ENCODE data around the gene GRIN2C. TPM values are rescaled to one million over a fixed set of nuclear protein-coding genes. Genes with fewer than 3 reads are reported as not detected.

The GRIN2C gene
- total RNA-seq, 4 donors from 2014 or later: 0.49 to 0.55 TPM; not detected in 2

GRCh38 chr17:74881073-74881472 lies 21.4 kb upstream of the GRIN2C start:
- no peak overlapping the region for H3K4me3 ChIP-seq (ENCODE audit: low read depth, poor library complexity, severe bottlenecking)
- TF ChIP-seq POLR2A (IDR thresholded peaks at IDR 0.05) (no peak), CTCF (IDR thresholded peaks at IDR 0.05) (no peak)
- DNase-seq (ENCODE audit: low spot score in 2 of 2): no peak
- 72 to 74% methylated on average over 11 of the region's 11 CpGs for WGBS, 2 donors
- intact Hi-C loops (cut with DNase I; ENCODE audit: low total_unique reads): no loop called here

- intact Hi-C loops (cut with DNase I; ENCODE audit: low total_unique reads): no loop called here
- 86 to 90% methylated on average over 9 to 14 of the region's 16 CpGs for WGBS, 2 donors
- no peak for DNase-seq (ENCODE audit: low spot score in 2 of 2)
- TF ChIP-seq POLR2A (IDR thresholded peaks at IDR 0.05): no peak
- TF ChIP-seq CTCF (IDR thresholded peaks at IDR 0.05): no peak
- no peak overlapping the region for H3K4me3 ChIP-seq (ENCODE audit: low read depth, poor library complexity, severe bottlenecking)
These were observed 19.6 kb upstream of the GRIN2C start for GRCh38 chr17:74879308-74879707.

- 59 to 63% methylated on average over 2 of the region's 2 CpGs for WGBS, 2 donors
- DNase-seq (ENCODE audit: low spot score in 2 of 2): no peak
- H3K4me3 ChIP-seq (ENCODE audit: low read depth, poor library complexity, severe bottlenecking): no peak overlapping the region
- no peak for TF ChIP-seq CTCF (IDR thresholded peaks at IDR 0.05)
- TF ChIP-seq POLR2A (IDR thresholded peaks at IDR 0.05): no peak
- intact Hi-C loops (cut with DNase I; ENCODE audit: low total_unique reads): no loop called here
These were observed 19.0 kb upstream of the GRIN2C start for GRCh38 chr17:74878658-74879057.

GRCh38 chr17:74877592-74878548 lies 18.2 kb upstream of the GRIN2C start:
- WGBS, 2 donors: 36 to 39% methylated on average over 19 of the region's 19 CpGs
- intact Hi-C loops (cut with DNase I; ENCODE audit: low total_unique reads): no loop called here
- no peak overlapping the region for H3K4me3 ChIP-seq (ENCODE audit: low read depth, poor library complexity, severe bottlenecking)
- TF ChIP-seq POLR2A (IDR thresholded peaks at IDR 0.05) (no peak), CTCF (IDR thresholded peaks at IDR 0.05) (no peak)
- DNase-seq (ENCODE audit: low spot score in 2 of 2): no peak

GRCh38 chr17:74875977-74876593 lies 16.4 kb upstream of the GRIN2C start:
- DNase-seq (ENCODE audit: low spot score in 2 of 2): no peak
- intact Hi-C loops (cut with DNase I; ENCODE audit: low total_unique reads): no loop called here
- TF ChIP-seq CTCF (IDR thresholded peaks at IDR 0.05): no peak
- TF ChIP-seq POLR2A (IDR thresholded peaks at IDR 0.05): no peak
- H3K4me3 ChIP-seq (ENCODE audit: low read depth, poor library complexity, severe bottlenecking): no peak overlapping the region
- 60 to 81% methylated on average over 6 of the region's 6 CpGs for WGBS, 2 donors
